Ramos (cell line): ENCODE results near the gene FOXN3.

Experiments
- in situ Hi-C: fragments of 300-500 bp; cut with MboI; formaldehyde crosslinking; loops from one replicate; pipeline ENCODE4 v1.14.3; 2022; ENCODE audit warnings: low sequenced_read_pairs; ENCODE audit not compliant: unreplicated experiment

The FOXN3 gene

GRCh38 chr14:89349171-89350008 is 67.6 kb downstream of the FOXN3 start:
- in situ Hi-C loops = no loop called here

- in situ Hi-C loops = no loop called here
These were observed 68.3 kb downstream of the FOXN3 start for GRCh38 chr14:89348722-89349121.

- in situ Hi-C loops = no loop called here
These were observed 69.1 kb downstream of the FOXN3 start for GRCh38 chr14:89347885-89348284.

- in situ Hi-C loops = no loop called here
These were observed 72.1 kb downstream of the FOXN3 start for GRCh38 chr14:89344920-89345254.

GRCh38 chr14:89343356-89343755 is 73.7 kb downstream of the FOXN3 start:
- in situ Hi-C loops = no loop called here

- in situ Hi-C loops = no loop called here
These were observed 75.0 kb downstream of the FOXN3 start for GRCh38 chr14:89342049-89342448.

- in situ Hi-C loops = no loop called here
These were observed 76.5 kb downstream of the FOXN3 start for GRCh38 chr14:89340200-89341181.

- in situ Hi-C loops = no loop called here
These were observed 77.5 kb downstream of the FOXN3 start for GRCh38 chr14:89339579-89339978.

- in situ Hi-C loops = no loop called here
These were observed 77.9 kb downstream of the FOXN3 start for GRCh38 chr14:89339158-89339557.

- in situ Hi-C loops = no loop called here
These were observed 80.7 kb downstream of the FOXN3 start for GRCh38 chr14:89336338-89336737.

- in situ Hi-C loops = no loop called here
These were observed 85.0 kb downstream of the FOXN3 start for GRCh38 chr14:89332031-89332430.

GRCh38 chr14:89331398-89331797 is 85.6 kb downstream of the FOXN3 start:
- in situ Hi-C loops = no loop called here

- in situ Hi-C loops = no loop called here
These were observed 86.6 kb downstream of the FOXN3 start for GRCh38 chr14:89330236-89331002.

- in situ Hi-C loops = no loop called here
These were observed 89.2 kb downstream of the FOXN3 start for GRCh38 chr14:89327771-89328212.

- in situ Hi-C loops = no loop called here
These were observed 91.1 kb downstream of the FOXN3 start for GRCh38 chr14:89325959-89326358.

GRCh38 chr14:89325299-89325883 is 91.6 kb downstream of the FOXN3 start:
- in situ Hi-C loops = no loop called here

GRCh38 chr14:89324501-89325298 is 92.3 kb downstream of the FOXN3 start:
- in situ Hi-C loops = no loop called here

GRCh38 chr14:89320381-89321000 is 96.5 kb downstream of the FOXN3 start:
- in situ Hi-C loops = no loop called here

- in situ Hi-C loops = no loop called here
These were observed 97.3 kb downstream of the FOXN3 start for GRCh38 chr14:89319687-89320086.
